Glutamatergic neuron (in vitro differentiated cells): ENCODE results near the gene FAM200A. TPM values are rescaled to one million over a fixed set of nuclear protein-coding genes. Genes with fewer than 3 reads are reported as not detected.
"Not testable (repeated sequence)": the region's sequence is repeated elsewhere in the genome, so short reads cannot be mapped to it uniquely, and the experiment has no call there.

Experiments used
- DNase-seq: peaks from one replicate; pipeline ENCODE4 v3.0.0; 2022
- H3K27ac Mint-ChIP-seq: one replicate; pipeline ENCODE4 v1.8.0; 2020; ENCODE audit warnings: mild to moderate bottlenecking, mixed read lengths, inconsistent platforms; ENCODE audit not compliant: unreplicated experiment
- H3K27me3 Mint-ChIP-seq: one replicate; pipeline ENCODE4 v1.8.0; 2020; ENCODE audit warnings: mild to moderate bottlenecking, moderate library complexity, mixed read lengths, inconsistent platforms; ENCODE audit not compliant: unreplicated experiment
- H3K36me3 Mint-ChIP-seq: one replicate; pipeline ENCODE4 v1.8.0; 2020; ENCODE audit warnings: mild to moderate bottlenecking, mixed read lengths, inconsistent platforms; ENCODE audit not compliant: unreplicated experiment
- H3K4me1 Mint-ChIP-seq: one replicate; pipeline ENCODE4 v1.8.0; 2020; ENCODE audit warnings: mild to moderate bottlenecking, low read depth, mixed read lengths, inconsistent platforms; ENCODE audit not compliant: unreplicated experiment
- H3K4me3 Mint-ChIP-seq: one replicate; pipeline ENCODE4 v1.8.0; 2020; ENCODE audit warnings: mild to moderate bottlenecking, mixed read lengths, inconsistent platforms; ENCODE audit not compliant: unreplicated experiment
- H3K9me3 Mint-ChIP-seq: one replicate; pipeline ENCODE4 v1.8.0; 2020; ENCODE audit warnings: mild to moderate bottlenecking, moderate library complexity, mixed read lengths, inconsistent platforms; ENCODE audit not compliant: unreplicated experiment
- total RNA-seq: library from RNA; stranded (reverse); fragmentation: NEBNext Ultra II Directional; extraction: Animal tissue kit (Norgen Biotek cat#: 25700); gene quantifications from one replicate; pipeline ENCODE4 v1.2.1, GENCODE V29; 2021; ENCODE audit not compliant: unreplicated experiment
- TF ChIP-seq, protein P1 (sequence below): fragments of 200-600 bp; sonication (generic); IDR thresholded peaks from one replicate; pipeline ENCODE4 v1.5.0; 2021; ENCODE audit not compliant: partially characterized antibody, unreplicated experiment

Gene FAM200A
- total RNA-seq, 1 donor from 2014 or later, result 8.1 TPM

DNA sequence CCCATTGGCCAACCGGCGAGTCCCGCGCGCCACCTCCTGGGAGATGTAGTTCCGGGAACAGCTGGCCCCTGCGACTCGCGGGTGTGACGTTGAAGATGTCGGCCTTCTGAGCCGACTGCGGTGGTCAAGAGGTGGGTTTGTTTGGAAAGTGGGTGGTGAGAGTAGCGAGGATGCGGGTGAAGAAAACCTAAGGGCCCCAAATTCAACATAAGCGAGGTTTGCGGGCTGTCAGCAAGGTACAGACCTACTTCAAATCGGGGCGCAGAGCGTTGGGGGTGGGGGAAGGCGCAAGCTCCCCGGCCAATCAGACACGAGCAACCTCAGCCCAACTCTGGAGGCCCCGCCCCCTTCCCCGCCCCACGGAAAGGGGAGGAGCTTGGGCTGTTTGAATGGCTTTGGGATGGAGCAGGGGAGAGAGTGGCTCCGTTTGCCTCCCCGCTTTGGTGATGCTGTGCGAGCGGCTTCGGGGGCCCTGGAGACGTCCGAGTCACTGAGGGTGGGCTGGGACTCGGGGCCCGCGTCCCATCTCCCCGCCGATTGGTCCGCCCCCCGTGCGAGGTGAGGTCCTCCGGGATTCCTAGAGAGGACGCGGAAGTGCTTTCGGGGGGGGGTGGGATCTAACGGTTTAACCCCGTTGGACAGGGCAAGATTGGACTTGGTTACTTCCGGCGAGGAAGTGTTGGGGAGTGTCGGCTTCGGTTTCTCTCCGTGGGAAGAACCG, 47.2 kb downstream of the FAM200A start, which contains the start of gene ZKSCAN5:
Gene ZKSCAN5 (plus strand): TSS at position 60 of the 721 bp plus-strand sequence. CDS start 1,383 bp downstream, outside the sequence.
- Mint-ChIP-seq H3K27ac (peak within 1 kb of the TSS; percentile 99), H3K36me3 (no peaks in the 10 kb centered on the region), H3K4me3 (peak within 1 kb of the TSS; percentile 100), H3K9me3 (peaks cover 4% of the 10 kb centered on the region), H3K4me1 (peaks cover 12% of the 10 kb centered on the region), H3K27me3 (peaks cover 7% of the 10 kb centered on the region)
- peak; percentile 97 for DNase-seq
- TF ChIP-seq, protein P1, sequence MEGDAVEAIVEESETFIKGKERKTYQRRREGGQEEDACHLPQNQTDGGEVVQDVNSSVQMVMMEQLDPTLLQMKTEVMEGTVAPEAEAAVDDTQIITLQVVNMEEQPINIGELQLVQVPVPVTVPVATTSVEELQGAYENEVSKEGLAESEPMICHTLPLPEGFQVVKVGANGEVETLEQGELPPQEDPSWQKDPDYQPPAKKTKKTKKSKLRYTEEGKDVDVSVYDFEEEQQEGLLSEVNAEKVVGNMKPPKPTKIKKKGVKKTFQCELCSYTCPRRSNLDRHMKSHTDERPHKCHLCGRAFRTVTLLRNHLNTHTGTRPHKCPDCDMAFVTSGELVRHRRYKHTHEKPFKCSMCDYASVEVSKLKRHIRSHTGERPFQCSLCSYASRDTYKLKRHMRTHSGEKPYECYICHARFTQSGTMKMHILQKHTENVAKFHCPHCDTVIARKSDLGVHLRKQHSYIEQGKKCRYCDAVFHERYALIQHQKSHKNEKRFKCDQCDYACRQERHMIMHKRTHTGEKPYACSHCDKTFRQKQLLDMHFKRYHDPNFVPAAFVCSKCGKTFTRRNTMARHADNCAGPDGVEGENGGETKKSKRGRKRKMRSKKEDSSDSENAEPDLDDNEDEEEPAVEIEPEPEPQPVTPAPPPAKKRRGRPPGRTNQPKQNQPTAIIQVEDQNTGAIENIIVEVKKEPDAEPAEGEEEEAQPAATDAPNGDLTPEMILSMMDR, result no peak

DNA sequence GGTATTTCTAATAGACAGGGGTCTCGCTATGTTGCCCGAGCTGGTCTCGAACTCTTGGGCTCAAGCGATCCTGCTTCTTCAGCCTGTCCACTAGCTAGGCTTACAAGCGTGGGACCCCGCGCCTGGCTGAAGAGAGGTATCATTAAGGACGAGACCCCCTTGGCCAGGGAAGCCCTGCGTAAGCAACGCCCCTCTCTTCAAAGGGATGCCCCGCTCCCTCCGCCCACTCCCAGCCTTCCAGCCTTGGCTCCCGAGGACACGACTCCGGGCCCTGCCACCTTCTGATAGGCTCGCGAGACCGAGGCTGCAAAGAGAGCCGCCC, 47.7 kb downstream of the FAM200A start:
- Mint-ChIP-seq H3K27me3 (peaks cover 7% of the 10 kb centered on the region), H3K9me3 (peaks cover 4% of the 10 kb centered on the region), H3K36me3 (no peaks in the 10 kb centered on the region)

DNA sequence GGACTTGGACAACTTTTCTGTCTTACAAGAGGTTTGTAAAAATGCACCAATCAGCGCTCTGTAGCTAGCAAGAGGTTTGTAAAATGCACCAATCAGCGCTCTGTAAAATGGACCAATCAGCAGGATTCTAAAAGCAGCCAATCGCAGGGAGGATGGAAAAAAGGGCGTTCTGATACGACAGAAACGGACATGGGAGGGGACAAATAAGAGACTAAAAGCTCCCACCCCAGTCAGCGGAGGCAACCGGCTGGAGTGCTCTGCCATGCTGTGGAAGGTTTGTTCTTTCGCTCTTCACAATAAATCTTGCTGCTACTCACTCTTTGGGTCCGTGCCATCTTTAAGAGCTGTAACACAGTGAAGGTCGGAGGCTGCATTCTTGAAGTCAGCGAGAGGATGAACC, 50.7 kb downstream of the FAM200A start:
- Mint-ChIP-seq H3K4me1 (peaks cover 20% of the 10 kb centered on the region), H3K4me3 (peak overlapping the region; percentile 100)
- not testable (repeated sequence) for H3K36me3 Mint-ChIP-seq, DNase-seq, H3K27ac Mint-ChIP-seq, H3K27me3 Mint-ChIP-seq, H3K9me3 Mint-ChIP-seq

More for the DNA sequence above, 47.7 kb downstream of the FAM200A start:
- Mint-ChIP-seq H3K27ac (peak overlapping the region; percentile 99), H3K4me3 (peak overlapping the region; percentile 100), H3K4me1 (peaks cover 12% of the 10 kb centered on the region)
- DNase-seq, result peak; percentile 99
- TF ChIP-seq, protein P1, result no peak

DNA sequence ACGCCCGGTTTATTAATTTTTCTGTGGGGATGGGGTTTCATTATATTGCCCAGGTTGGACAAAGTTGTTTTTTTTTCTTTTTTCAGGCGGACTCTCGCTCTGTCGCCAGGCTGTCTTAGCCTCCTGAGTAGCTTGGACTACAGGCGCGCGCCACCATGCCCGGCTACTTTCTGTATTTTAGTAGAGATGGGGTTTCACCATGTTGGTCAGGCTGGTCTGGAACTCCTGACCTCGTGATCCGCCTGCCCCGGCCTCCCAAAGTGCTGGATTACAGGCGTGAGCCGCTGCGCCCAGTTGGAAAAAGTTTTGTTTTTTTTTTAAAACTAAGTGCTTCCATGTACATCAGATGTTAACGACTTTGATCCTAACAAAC, 51.3 kb downstream of the FAM200A start:
- TF ChIP-seq, protein P1, result no peak
- Mint-ChIP-seq H3K27ac (peak overlapping the region; percentile 90), H3K4me3 (peak overlapping the region; percentile 100), H3K4me1 (peaks cover 14% of the 10 kb centered on the region), H3K27me3 (peaks cover 8% of the 10 kb centered on the region), H3K9me3 (peaks cover 4% of the 10 kb centered on the region), H3K36me3 (peaks cover 3% of the 10 kb centered on the region)
- no peak for DNase-seq

DNA sequence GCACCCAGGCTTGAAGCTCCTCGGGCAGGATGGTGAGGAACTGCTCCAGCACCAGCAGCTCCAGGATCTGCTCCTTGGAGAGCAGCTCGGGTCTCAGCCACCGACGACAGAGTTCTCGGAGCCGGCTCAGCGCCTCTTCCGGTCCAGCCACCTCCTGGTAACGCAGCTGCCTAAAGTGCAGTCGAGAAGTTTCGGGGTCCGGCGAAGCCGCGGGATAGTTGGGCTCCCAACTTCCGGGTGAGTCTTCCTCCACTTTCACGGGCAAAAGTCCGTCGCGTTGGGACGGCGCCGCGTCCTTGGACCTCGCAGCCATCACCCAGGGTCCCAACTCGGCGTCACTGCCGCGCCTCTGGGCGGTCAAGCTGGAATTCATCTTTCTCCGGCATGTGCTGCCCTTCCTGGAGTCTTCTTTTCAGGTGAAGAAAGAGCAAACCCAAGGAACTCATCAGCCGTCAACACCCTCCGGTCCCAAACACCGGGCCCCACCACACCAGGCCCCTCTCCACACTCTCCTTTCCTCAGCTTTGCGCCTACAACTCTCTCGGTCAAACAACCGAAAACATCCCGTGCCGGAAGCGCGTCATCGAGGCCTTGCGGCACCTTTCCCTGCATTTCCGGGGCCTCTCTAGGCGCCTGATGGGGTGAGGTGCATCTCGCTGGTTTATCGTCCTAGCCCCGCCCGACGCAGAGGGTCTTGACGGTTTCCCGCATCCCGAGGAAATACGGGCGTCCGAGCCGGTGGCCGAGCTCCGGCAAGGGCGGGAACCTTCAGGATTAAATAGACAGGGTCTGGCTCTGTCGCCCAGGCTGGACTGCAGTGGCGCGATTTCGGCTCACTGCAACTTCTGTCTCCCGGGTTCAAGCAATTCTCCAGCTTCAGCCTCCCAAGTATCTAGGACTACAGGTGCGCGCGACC, 51.9 kb downstream of the FAM200A start, which contains the start of gene ZNF394:
Gene ZNF394 (minus strand): TSS at position 561 of the 916 bp plus-strand sequence. CDS start 188 bp downstream, at position 373.
- peak within 1 kb of the TSS; percentile 90 for H3K27ac Mint-ChIP-seq
- peaks cover 13% of the 10 kb centered on the region for H3K4me1 Mint-ChIP-seq
- H3K36me3 Mint-ChIP-seq, result peaks cover 3% of the 10 kb centered on the region
- peak; percentile 91 for DNase-seq
- TF ChIP-seq, protein P1, result no peak
- peaks cover 4% of the 10 kb centered on the region for H3K9me3 Mint-ChIP-seq
- peak within 1 kb of the TSS; percentile 100 for H3K4me3 Mint-ChIP-seq
- peaks cover 8% of the 10 kb centered on the region for H3K27me3 Mint-ChIP-seq
